GM10847 (cell line): ENCODE data around the gene RELCH.

Experiments
- POLR2A ChIP-seq: IDR thresholded peaks from 2 replicates; pipeline ENCODE4 v1.6.1; 2011; ENCODE audit not compliant: insufficient read length; ENCODE audit errors: extremely low read depth

RELCH gene

DNA sequence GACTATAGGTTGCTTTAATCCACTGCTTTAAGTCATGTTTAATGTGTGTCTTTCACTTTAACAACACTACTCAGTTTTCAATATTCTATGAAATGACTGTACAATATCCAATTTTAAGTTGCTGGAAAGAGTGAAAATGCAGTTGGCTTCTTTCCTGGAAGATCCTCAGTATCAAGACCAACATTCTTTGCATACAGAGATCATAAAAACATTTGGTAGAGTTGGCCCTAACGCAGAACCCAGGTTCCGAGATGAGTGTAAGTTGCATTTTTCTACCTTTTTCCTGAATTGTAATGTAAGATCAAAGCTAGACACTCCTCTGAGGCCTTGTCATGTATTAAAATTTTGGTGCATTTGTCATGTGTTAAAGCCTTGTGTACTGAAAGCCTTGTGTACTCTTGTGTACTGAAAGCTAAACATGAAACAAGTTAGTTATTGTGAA, 95.2 kb downstream of the RELCH start:
- no peak for TF ChIP-seq POLR2A

DNA sequence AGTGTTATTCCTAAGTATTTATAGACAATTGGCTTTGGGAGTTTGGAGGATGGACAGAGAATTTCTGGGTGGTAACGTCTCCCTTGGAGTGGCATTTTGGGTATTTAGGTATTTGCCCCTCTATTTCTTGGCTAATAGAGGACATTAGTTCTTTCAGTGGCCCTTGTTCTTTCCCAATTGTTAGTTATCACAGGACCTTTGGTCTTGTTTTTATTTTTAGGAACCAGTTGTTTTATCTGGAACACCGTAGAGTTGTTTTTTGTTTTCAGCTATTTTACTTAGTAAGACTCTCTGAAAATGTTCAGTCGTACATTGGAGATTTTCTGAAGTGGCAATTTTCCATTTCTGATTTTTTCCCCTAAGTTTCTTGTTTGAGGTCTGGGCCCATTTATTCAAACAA, 97.6 kb downstream of the RELCH start:
- no peak for TF ChIP-seq POLR2A

DNA sequence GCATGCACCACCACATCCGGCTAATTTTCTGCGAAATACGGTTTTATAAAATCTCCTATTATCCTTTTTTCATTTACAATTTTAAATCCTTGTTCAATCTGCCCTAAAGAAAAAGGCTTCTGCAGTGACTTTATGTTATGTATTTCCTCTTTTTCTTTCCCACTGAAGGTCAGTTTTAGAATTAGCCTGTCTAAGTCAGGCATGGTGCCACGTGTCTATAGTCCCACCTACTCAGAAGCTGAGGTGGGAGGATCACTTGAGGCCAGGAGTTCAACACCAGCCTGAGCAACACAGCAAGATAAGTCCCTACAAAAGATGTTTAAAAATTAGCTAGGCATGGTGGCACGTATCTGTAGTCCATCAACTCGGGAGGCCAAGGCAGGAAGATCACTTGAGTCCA, 98.2 kb downstream of the RELCH start:
- no peak for TF ChIP-seq POLR2A

DNA sequence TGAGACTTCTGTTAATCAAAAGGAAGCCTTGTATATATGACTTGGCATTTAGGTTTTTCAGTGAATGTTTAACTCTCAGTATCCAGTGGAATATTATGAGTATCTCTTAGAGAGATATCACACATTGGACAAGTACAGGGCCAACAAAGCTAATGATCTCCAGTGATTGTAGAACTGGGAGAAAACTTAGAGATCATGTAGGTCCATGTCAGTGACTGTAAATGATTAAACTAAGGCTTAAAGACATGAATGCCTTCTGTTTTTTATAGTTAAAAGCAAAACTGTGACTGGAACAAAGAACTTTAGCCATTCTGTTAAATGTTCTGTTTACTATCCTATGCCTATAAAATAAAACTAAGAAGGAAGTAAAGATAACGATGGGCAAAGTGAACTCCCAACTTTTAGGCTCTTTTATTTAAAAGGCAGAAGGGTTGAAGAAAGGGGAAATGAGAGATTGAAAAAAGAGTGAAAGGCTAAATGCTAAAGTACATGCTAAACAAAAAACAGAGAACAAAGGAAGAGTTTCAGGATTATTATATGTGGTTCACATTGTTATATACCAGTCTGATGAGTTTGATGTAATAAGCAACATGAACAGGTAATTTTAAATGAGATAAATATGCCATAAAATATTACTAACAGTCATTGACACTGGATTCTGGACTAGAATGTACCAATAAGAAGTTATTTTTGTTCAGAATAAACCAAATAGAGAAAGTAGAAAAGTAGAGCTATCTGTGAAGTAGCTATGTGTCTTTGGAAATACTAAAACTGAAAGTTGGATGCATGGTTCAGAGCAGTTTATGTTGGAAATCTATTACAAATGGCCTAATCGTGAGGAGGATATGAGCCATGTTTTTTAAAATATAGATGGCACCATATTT, 101.0 kb downstream of the RELCH start:
- no peak for TF ChIP-seq POLR2A

DNA sequence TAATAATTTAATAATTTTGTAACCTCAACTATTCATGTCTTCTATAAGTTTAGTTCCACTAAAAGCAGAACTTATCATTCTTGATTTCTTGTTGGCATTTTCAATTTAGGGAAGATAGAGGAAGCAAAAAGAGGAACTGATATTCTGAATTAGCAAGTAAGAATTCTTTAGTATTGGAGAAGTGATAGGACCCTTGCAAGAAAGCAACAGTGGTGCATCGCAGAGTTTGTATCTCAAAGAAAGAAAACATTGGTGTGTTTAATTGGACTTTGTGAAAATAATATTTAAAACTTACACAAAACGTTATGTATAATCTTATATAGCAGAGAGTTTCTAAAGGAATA, 101.6 kb downstream of the RELCH start:
- TF ChIP-seq POLR2A: no peak

GRCh38 chr18:62289047-62289446, 102.0 kb downstream of the RELCH start:
- TF ChIP-seq POLR2A: no peak

GRCh38 chr18:62294073-62294472, 107.0 kb downstream of the RELCH start:
- TF ChIP-seq POLR2A: no peak

DNA sequence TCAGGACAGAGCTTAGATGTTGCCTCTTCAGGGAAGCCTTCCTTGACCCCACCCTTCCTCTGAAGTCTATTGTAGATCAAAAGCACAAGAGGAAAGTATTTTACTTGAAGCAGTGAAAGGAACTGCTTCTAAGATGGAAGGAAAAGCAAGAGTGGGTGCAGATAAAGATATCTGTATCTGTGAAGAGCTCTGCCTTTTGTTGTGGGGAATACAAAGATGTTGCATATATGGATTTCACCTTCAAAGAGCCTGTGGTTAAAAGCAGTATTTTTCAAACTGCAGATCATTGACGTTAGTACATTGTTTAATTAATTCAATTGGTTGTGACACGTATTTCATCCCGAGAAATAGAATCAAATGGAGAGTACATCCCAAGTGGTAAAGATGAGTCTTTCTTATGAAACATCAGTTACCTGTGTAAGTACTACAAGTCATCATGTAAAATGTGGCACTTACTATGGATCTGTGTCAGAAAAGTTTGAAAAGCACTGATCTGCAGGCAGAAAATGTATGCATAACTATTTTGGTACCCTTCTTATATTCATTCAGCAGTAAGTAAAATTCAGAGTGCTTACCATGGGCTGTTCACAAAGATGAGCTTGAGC, 113.4 kb downstream of the RELCH start:
- no peak for TF ChIP-seq POLR2A

GRCh38 chr18:62301322-62301721, 114.3 kb downstream of the RELCH start:
- no peak for TF ChIP-seq POLR2A

DNA sequence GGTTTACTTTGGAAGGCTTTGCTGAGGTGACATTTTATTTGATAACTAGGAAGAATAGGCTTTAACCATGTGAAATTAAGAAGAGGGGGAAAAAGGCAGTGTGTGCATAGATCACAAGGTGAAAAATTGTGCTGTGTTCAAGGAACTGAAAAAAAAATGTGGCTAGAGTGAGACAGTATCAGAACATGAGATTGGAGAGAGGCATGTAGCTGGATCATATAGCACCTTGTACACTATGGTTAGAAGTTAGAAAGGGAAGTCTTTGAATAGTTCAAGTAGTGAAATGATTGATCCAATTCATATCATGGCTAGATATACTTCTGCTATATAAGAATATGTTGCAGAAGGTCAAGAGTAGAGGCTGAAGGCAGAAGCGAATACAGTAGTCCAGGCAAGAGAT, 125.8 kb downstream of the RELCH start:
- TF ChIP-seq POLR2A: no peak

DNA sequence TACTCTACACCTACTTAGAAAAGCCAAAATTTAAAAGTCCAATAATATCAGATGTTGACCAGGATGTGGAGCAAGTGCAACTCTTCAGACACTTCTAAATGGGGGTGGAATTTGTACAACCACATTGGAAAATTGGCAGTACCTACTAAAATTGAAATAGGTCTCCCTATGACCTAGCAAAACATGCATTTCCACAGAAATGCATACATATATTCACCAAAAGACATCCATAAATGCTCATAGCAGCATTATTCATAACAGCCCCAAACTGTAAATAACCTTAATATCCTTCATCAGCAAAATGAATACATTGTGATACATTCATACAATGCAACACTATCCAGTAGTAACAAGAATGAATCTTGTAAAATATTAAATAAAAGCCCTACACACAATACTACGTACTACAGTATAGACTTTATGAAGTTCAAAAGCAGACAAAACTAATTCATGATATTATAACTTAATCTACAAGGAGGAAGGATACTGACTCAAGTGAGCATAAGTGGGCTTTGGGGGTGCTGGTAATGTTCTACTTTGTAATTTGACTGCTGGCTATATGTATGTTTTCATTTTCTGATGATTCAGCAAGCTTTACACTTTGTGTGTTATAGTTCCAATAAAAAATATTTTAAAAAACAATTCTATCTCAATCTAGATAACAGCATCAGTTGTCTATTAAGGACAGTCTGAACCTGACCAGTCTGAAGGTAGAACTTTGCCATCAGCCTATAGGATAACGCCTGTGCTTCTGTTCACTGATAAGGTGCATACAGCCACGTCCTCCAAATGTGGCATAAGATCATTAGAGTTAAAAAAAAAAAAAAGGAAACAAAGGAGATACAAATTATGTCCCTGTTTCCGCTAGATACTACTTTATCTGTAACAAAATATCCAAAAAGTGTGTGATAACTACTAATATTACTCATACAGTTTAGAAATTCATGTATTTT, 131.4 kb downstream of the RELCH start:
- no peak for TF ChIP-seq POLR2A

- no peak for TF ChIP-seq POLR2A
Observed at GRCh38 chr18:62321201-62321600, 134.1 kb downstream of the RELCH start.

- no peak for TF ChIP-seq POLR2A
Observed at GRCh38 chr18:62323483-62324180, 136.6 kb downstream of the RELCH start.

GRCh38 chr18:62324181-62324828, 137.2 kb downstream of the RELCH start:
- no peak for TF ChIP-seq POLR2A
